GM23338 (cell line): ENCODE measurements around the gene LRMDA. TPM values are rescaled to one million over a fixed set of nuclear protein-coding genes. Genes with fewer than 3 reads are reported as not detected.
A peak's percentile ranks its signal among the peaks of the same experiment; 100 is the strongest.

ENCODE experiments used
- ATAC-seq: fragments of 200-7000 bp; cut with Tn5 transposase; 3 replicates; pipeline ENCODE4 v1.9.1; 2020
- DNase-seq: peaks from one replicate; pipeline ENCODE4 v3.0.0-alpha.2; 2015; ENCODE audit warnings: low spot score
- H2AFZ ChIP-seq: fragments of 200-600 bp; sonication (generic); 2 replicates; pipeline ENCODE4 v1.8.0; 2016; ENCODE audit warnings: antibody characterized with exemption, mild to moderate bottlenecking, moderate library complexity
- H3F3A ChIP-seq: fragments of 200-600 bp; sonication (generic); replicated peaks from 2 replicates; pipeline ENCODE4 v1.8.0; 2017; ENCODE audit warnings: antibody characterized with exemption, mixed run types, low read depth
- H3K27ac ChIP-seq: fragments of 200-600 bp; sonication (generic); 2 replicates; pipeline ENCODE4 v1.6.1; 2016; ENCODE audit warnings: low read depth
- H3K27me3 ChIP-seq: fragments of 200-600 bp; sonication (generic); 2 replicates; pipeline ENCODE4 v1.8.0; 2016; ENCODE audit warnings: mild to moderate bottlenecking, mixed run types, moderate library complexity; ENCODE audit not compliant: insufficient read depth
- H3K36me3 ChIP-seq: fragments of 200-600 bp; sonication (generic); 2 replicates; pipeline ENCODE4 v1.8.0; 2016; ENCODE audit warnings: mild to moderate bottlenecking; ENCODE audit not compliant: insufficient read depth
- H3K4me1 ChIP-seq: fragments of 200-600 bp; sonication (generic); 2 replicates; pipeline ENCODE4 v1.8.0; 2016; ENCODE audit warnings: mild to moderate bottlenecking, moderate library complexity; ENCODE audit not compliant: insufficient read depth
- H3K4me2 ChIP-seq: fragments of 200-600 bp; sonication (generic); 2 replicates; pipeline ENCODE4 v1.7.1; 2017; ENCODE audit warnings: mixed run types
- H3K4me3 ChIP-seq: fragments of 200-600 bp; sonication (generic); 2 replicates; pipeline ENCODE4 v1.6.1; 2016; ENCODE audit warnings: mixed run types
- H3K79me2 ChIP-seq: fragments of 200-600 bp; sonication (generic); replicated peaks from 2 replicates; pipeline ENCODE4 v1.8.0; 2017; ENCODE audit warnings: mild to moderate bottlenecking; ENCODE audit not compliant: insufficient read depth
- H3K9me2 ChIP-seq: fragments of 200-600 bp; sonication (generic); 2 replicates; pipeline ENCODE4 v1.8.0; 2017; ENCODE audit not compliant: insufficient read depth
- H4K20me1 ChIP-seq: fragments of 200-600 bp; sonication (generic); replicated peaks from 2 replicates; pipeline ENCODE4 v1.8.0; 2017; ENCODE audit warnings: mild to moderate bottlenecking; ENCODE audit not compliant: insufficient read depth
- H3K27ac Mint-ChIP-seq: 2 replicates; pipeline ENCODE4 v1.8.0; 2020; ENCODE audit warnings: inconsistent platforms, mild to moderate bottlenecking, moderate library complexity, mixed read lengths
- H3K27me3 Mint-ChIP-seq: 3 replicates; pipeline ENCODE4 v1.8.0; 2022; ENCODE audit warnings: low read depth, mild to moderate bottlenecking, moderate library complexity, mixed read lengths, inconsistent platforms; ENCODE audit not compliant: insufficient read depth, poor library complexity
- H3K36me3 Mint-ChIP-seq: 3 replicates; pipeline ENCODE4 v1.8.0; 2021; ENCODE audit warnings: low read depth, mild to moderate bottlenecking, inconsistent platforms, moderate library complexity, mixed read lengths
- H3K4me1 Mint-ChIP-seq: 3 replicates; pipeline ENCODE4 v1.8.0; 2020; ENCODE audit warnings: mild to moderate bottlenecking, inconsistent platforms, mixed read lengths
- H3K4me3 Mint-ChIP-seq: 3 replicates; pipeline ENCODE4 v1.8.0; 2021; ENCODE audit warnings: moderate library complexity, mild to moderate bottlenecking, inconsistent platforms, mixed read lengths
- H3K9me3 Mint-ChIP-seq: 3 replicates; pipeline ENCODE4 v1.8.0; 2020; ENCODE audit warnings: moderate library complexity, mild to moderate bottlenecking, inconsistent platforms, mixed read lengths
- CREB1 ChIP-seq: fragments of 250-450 bp; sonication (Bioruptor Pico); IDR thresholded peaks from 2 replicates; pipeline ENCODE4 v1.5.0; 2020; ENCODE audit warnings: low read depth, mild to moderate bottlenecking, moderate library complexity
- JUNB ChIP-seq: IDR thresholded peaks from one replicate; pipeline ENCODE4 v1.6.1; 2016; ENCODE audit warnings: antibody characterized with exemption; ENCODE audit not compliant: unreplicated experiment
- NANOG ChIP-seq: IDR thresholded peaks from 2 replicates; pipeline ENCODE4 v1.6.1; 2016; ENCODE audit warnings: antibody characterized with exemption, borderline replicate concordance
- STAT1 ChIP-seq: IDR thresholded peaks from one replicate; pipeline ENCODE4 v1.6.1; 2016; ENCODE audit warnings: antibody characterized with exemption; ENCODE audit not compliant: unreplicated experiment
- ZNF114 ChIP-seq: fragments of 250-450 bp; sonication (Bioruptor Pico); IDR thresholded peaks from 2 replicates; pipeline ENCODE4 v1.5.0; 2020; ENCODE audit warnings: mild to moderate bottlenecking, moderate library complexity
- ZNF331 ChIP-seq: fragments of 250-450 bp; sonication (Bioruptor Pico); IDR thresholded peaks from 2 replicates; pipeline ENCODE4 v1.5.0; 2020; ENCODE audit warnings: low read depth, mild to moderate bottlenecking, moderate library complexity
- ZNF462 ChIP-seq: fragments of 250-450 bp; sonication (Bioruptor Pico); IDR thresholded peaks from 2 replicates; pipeline ENCODE4 v1.5.0; 2020; ENCODE audit warnings: mild to moderate bottlenecking, moderate library complexity
- polyA plus RNA-seq: library from polyadenylated mRNA; unstranded; fragments of >200 nt; fragmentation: Nextera tagmentation; extraction: Ambion mirVana; gene quantifications from 2 replicates; pipeline ENCODE4 v1.2.1, GENCODE V29; 2016
- total RNA-seq: library from RNA; depleted of rRNA; stranded (reverse); fragments of >200 nt; shearing (Covaris generic); gene quantifications from 2 replicates; pipeline ENCODE4 v1.2.3, GENCODE V29; 2014

LRMDA gene
- total and polyA plus RNA-seq, 2 experiments from 2014 or later, result 0.90 to 1.8 TPM

GRCh38 chr10:76234499-76235226, 803.2 kb downstream of the LRMDA start:
- peaks cover 72% of the 10 kb centered on the region for H3K27me3 ChIP-seq
- no peaks in the 10 kb centered on the region for H3K9me3 Mint-ChIP-seq

GRCh38 chr10:76236356-76236755, 804.9 kb downstream of the LRMDA start:
- H3F3A ChIP-seq, result no peaks in the 10 kb centered on the region
- peaks cover 53% of the 10 kb centered on the region for H3K27me3 Mint-ChIP-seq
- peak; percentile 51; the same call in 2 of the 3 replicates for ATAC-seq
- H3K4me3 Mint-ChIP-seq, result no peak overlapping the region
- peaks cover 61% of the 10 kb centered on the region for H3K27me3 ChIP-seq
- no peak overlapping the region for H3K27ac Mint-ChIP-seq
- no peak overlapping the region for H3K4me3 ChIP-seq
- H3K4me1 Mint-ChIP-seq, result peaks cover 26% of the 10 kb centered on the region
- no peaks in the 10 kb centered on the region for H3K36me3 Mint-ChIP-seq
- no peak overlapping the region for H3K27ac ChIP-seq
- H3K4me1 ChIP-seq, result peaks cover 20% of the 10 kb centered on the region
- no peaks in the 10 kb centered on the region for H3K9me2 ChIP-seq
- H3K79me2 ChIP-seq, result no peaks in the 10 kb centered on the region
- no peaks in the 10 kb centered on the region for H3K36me3 ChIP-seq
- H3K9me3 Mint-ChIP-seq, result no peaks in the 10 kb centered on the region
- no peak for TF ChIP-seq CREB1
- TF ChIP-seq JUNB, result no peak
- TF ChIP-seq ZNF462, result no peak
- TF ChIP-seq NANOG, result no peak
- TF ChIP-seq ZNF114, result no peak
- TF ChIP-seq STAT1, result no peak
- TF ChIP-seq ZNF331 (CRISPR knock-in tag), result no peak
- H4K20me1 ChIP-seq, result no peaks in the 10 kb centered on the region
- H2AFZ ChIP-seq, result no peak overlapping the region
- peak; percentile 7 for DNase-seq
- H3K4me2 ChIP-seq, result no peak overlapping the region

More at GRCh38 chr10:76234499-76235226, 803.2 kb downstream of the LRMDA start:
- Histone ChIP-seq H3K4me3 (no peak overlapping the region), H3K9me2 (no peaks in the 10 kb centered on the region), H3K4me2 (no peak overlapping the region), H3K27ac (no peak overlapping the region), H3K36me3 (no peaks in the 10 kb centered on the region), H3K79me2 (no peaks in the 10 kb centered on the region), H2AFZ (no peak overlapping the region), H3F3A (no peaks in the 10 kb centered on the region), H4K20me1 (no peaks in the 10 kb centered on the region; the same call in 1 of the 2 replicates), H3K4me1 (peaks cover 31% of the 10 kb centered on the region)
- no peak overlapping the region for H3K27ac Mint-ChIP-seq
- H3K4me3 Mint-ChIP-seq, result no peak overlapping the region
- ATAC-seq (no peak), DNase-seq (no peak)
- peaks cover 63% of the 10 kb centered on the region for H3K27me3 Mint-ChIP-seq
- H3K36me3 Mint-ChIP-seq, result no peaks in the 10 kb centered on the region
- peaks cover 41% of the 10 kb centered on the region for H3K4me1 Mint-ChIP-seq
- TF ChIP-seq ZNF331 (CRISPR knock-in tag), result no peak
